ENCODE measurements around the gene FOXP1.

FOXP1 gene

DNA sequence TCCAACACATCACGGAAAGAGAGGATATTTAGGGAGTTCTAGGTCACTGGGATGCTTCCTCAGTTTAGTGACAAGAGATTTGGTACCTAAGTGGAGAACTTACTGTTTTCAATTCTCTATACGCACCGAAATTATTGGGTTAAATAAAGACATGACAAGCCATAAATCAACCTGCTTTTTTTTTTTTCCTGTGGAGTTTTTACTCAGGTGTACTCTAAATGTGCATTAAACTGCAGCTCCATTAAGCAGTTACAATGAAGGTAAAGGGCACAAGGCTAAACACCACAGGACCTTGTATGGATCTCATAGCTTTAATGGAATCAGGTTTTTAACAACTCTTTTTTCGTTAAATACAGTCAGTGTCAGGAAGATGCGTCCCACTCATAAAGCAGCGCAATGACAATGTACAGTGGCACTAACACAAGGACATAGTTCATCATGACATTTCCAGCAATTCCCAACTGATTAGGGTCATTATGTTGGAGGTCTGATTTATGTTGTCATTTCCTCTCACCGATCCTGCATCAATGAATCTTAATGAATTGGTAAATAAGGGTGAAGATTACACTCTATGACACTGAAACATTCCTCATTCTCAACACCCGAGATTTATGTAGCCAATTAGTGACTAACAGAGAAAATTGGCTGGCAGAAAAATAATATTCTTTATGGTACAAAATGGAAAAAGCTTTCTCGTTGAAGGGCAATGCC, 355.2 kb downstream of the FOXP1 start:
- no peaks in the 10 kb centered on the region for H3K27me3 ChIP-seq (ENCODE audit: low read depth, low read length)
- no peak overlapping the region for H2AFZ ChIP-seq (ENCODE audit: low read depth, low read length)
- peak overlapping the region; percentile 83; the same call in 1 of the 2 replicates for H3K27ac ChIP-seq (ENCODE audit: low read length)
- H3K4me1 ChIP-seq (ENCODE audit: low read length) = peaks cover 72% of the 10 kb centered on the region
- no peaks in the 10 kb centered on the region for H3K79me2 ChIP-seq (ENCODE audit: low read length)
- no peaks in the 10 kb centered on the region for H3K9me3 ChIP-seq (ENCODE audit: insufficient read depth, low read length)
- H3K4me2 ChIP-seq (ENCODE audit: low read length) = peak overlapping the region; percentile 99
- H4K20me1 ChIP-seq (ENCODE audit: insufficient read depth, low read length) = no peaks in the 10 kb centered on the region
- peak overlapping the region; percentile 88; the same call in 1 of the 2 replicates for H3K9ac ChIP-seq (ENCODE audit: low read length)
- TF ChIP-seq EZH2phosphoT487 (IDR thresholded peaks at IDR 0.05; ENCODE audit: low read depth) (no peak), CTCF (IDR thresholded peaks at IDR 0.05; ENCODE audit: low read depth, low read length) (no peak)
- no peaks in the 10 kb centered on the region for H3K36me3 ChIP-seq (replicated peaks; ENCODE audit: low read depth, low read length)
- peak overlapping the region; percentile 83 for H3K4me3 ChIP-seq (ENCODE audit: low read length)

DNA sequence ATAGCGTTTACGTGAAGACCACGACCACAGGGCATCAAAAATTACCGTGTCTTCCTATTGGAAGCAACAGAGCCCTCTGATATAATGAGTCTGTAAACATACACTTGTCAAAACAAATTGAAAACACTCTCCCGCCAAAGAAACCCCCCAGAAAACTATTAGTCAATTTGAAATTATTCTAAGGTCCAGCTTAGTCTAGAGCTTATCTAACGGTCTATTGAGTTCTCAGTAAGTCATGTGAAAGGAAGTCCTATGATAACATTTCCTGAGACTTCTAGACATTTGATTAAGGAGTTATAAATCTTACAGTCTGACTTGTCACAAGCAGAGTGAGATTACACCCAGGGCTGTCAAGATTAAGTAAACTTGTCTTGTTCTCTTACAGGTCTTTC, 356.3 kb downstream of the FOXP1 start:
- no peaks in the 10 kb centered on the region for H3K27me3 ChIP-seq (ENCODE audit: low read depth, low read length)
- peak overlapping the region; percentile 99 for H3K4me2 ChIP-seq (ENCODE audit: low read length)
- TF ChIP-seq CTCF (IDR thresholded peaks at IDR 0.05; ENCODE audit: low read depth, low read length) = no peak
- no peak for TF ChIP-seq EZH2phosphoT487 (IDR thresholded peaks at IDR 0.05; ENCODE audit: low read depth)
- H3K4me3 ChIP-seq (ENCODE audit: low read length) = peak overlapping the region; percentile 83
- H3K36me3 ChIP-seq (replicated peaks; ENCODE audit: low read depth, low read length) = no peaks in the 10 kb centered on the region
- H3K9ac ChIP-seq (ENCODE audit: low read length) = peak overlapping the region; percentile 88
- H3K9me3 ChIP-seq (ENCODE audit: insufficient read depth, low read length) = no peaks in the 10 kb centered on the region
- no peaks in the 10 kb centered on the region for H3K79me2 ChIP-seq (ENCODE audit: low read length)
- H3K27ac ChIP-seq (ENCODE audit: low read length) = peak overlapping the region; percentile 83
- H3K4me1 ChIP-seq (ENCODE audit: low read length) = peaks cover 69% of the 10 kb centered on the region
- no peaks in the 10 kb centered on the region for H4K20me1 ChIP-seq (ENCODE audit: insufficient read depth, low read length)
- H2AFZ ChIP-seq (ENCODE audit: low read depth, low read length) = peak overlapping the region; percentile 81

GRCh38 chr3:71226565-71227269, 356.8 kb downstream of the FOXP1 start:
- peak overlapping the region; percentile 83 for H3K27ac ChIP-seq (ENCODE audit: low read length)
- H4K20me1 ChIP-seq (ENCODE audit: insufficient read depth, low read length) = no peaks in the 10 kb centered on the region
- peak overlapping the region; percentile 81 for H2AFZ ChIP-seq (ENCODE audit: low read depth, low read length)
- peak overlapping the region; percentile 88 for H3K9ac ChIP-seq (ENCODE audit: low read length)
- no peak for TF ChIP-seq EZH2phosphoT487 (IDR thresholded peaks at IDR 0.05; ENCODE audit: low read depth)
- TF ChIP-seq CTCF (IDR thresholded peaks at IDR 0.05; ENCODE audit: low read depth, low read length) = no peak
- peak overlapping the region; percentile 99 for H3K4me2 ChIP-seq (ENCODE audit: low read length)
- H3K4me3 ChIP-seq (ENCODE audit: low read length) = peak overlapping the region; percentile 83
- no peaks in the 10 kb centered on the region for H3K27me3 ChIP-seq (ENCODE audit: low read depth, low read length)
- H3K9me3 ChIP-seq (ENCODE audit: insufficient read depth, low read length) = no peaks in the 10 kb centered on the region
- H3K79me2 ChIP-seq (ENCODE audit: low read length) = no peaks in the 10 kb centered on the region
- peaks cover 64% of the 10 kb centered on the region for H3K4me1 ChIP-seq (ENCODE audit: low read length)
- no peaks in the 10 kb centered on the region for H3K36me3 ChIP-seq (replicated peaks; ENCODE audit: low read depth, low read length)

GRCh38 chr3:71225951-71226564, 357.5 kb downstream of the FOXP1 start:
- peak overlapping the region; percentile 83 for H3K27ac ChIP-seq (ENCODE audit: low read length)
- peak overlapping the region; percentile 81 for H2AFZ ChIP-seq (ENCODE audit: low read depth, low read length)
- H3K4me1 ChIP-seq (ENCODE audit: low read length) = peaks cover 61% of the 10 kb centered on the region

More at GRCh38 chr3:71225951-71226564, 357.5 kb downstream of the FOXP1 start:
- Histone ChIP-seq H3K4me2 (ENCODE audit: low read length) (peak overlapping the region; percentile 99), H3K79me2 (ENCODE audit: low read length) (no peaks in the 10 kb centered on the region), H3K4me3 (ENCODE audit: low read length) (peak overlapping the region; percentile 83), H3K36me3 (replicated peaks; ENCODE audit: low read depth, low read length) (no peaks in the 10 kb centered on the region), H3K27me3 (ENCODE audit: low read depth, low read length) (no peaks in the 10 kb centered on the region), H4K20me1 (ENCODE audit: insufficient read depth, low read length) (no peaks in the 10 kb centered on the region), H3K9ac (ENCODE audit: low read length) (peak overlapping the region; percentile 88), H3K9me3 (ENCODE audit: insufficient read depth, low read length) (no peaks in the 10 kb centered on the region)
- TF ChIP-seq EZH2phosphoT487 (IDR thresholded peaks at IDR 0.05; ENCODE audit: low read depth) (no peak), CTCF (IDR thresholded peaks at IDR 0.05; ENCODE audit: low read depth, low read length) (no peak)

Data from OCI-LY3 (cell line).